SK-MEL-5 (cell line): Measurements from ENCODE around the gene DOP1B. TPM values are rescaled to one million over a fixed set of nuclear protein-coding genes. Genes with fewer than 3 reads are reported as not detected.

ENCODE experiments used
- DNase-seq: peaks from one replicate; pipeline ENCODE4 v3.0.0-alpha.2; 2016; ENCODE audit warnings: low read depth, low spot score
- in situ Hi-C: cut with HindIII; loops from 2 replicates; pipeline ENCODE4 v1.10.0; 2016; ENCODE audit warnings: low sequenced_read_pairs, high pct_unique_total_duplicates, low pct_unique_long_range_greater_than_20kb
- total RNA-seq: library from RNA; depleted of rRNA; stranded (reverse); fragments of >200 nt; shearing (Covaris generic); gene quantifications from 2 replicates; pipeline ENCODE4 v1.2.3, GENCODE V29; 2014

Gene DOP1B
- total RNA-seq, 1 experiment from 2014 or later, result 3.7 TPM

GRCh38 chr21:36165356-36165755 is 8.7 kb downstream of the DOP1B start:
- in situ Hi-C loops, result no loop called here
- no peak for DNase-seq

GRCh38 chr21:36166705-36167104 is 10.1 kb downstream of the DOP1B start:
- in situ Hi-C loops, result no loop called here
- no peak for DNase-seq

- in situ Hi-C loops, result no loop called here
- no peak for DNase-seq
These were observed 10.9 kb downstream of the DOP1B start for GRCh38 chr21:36167541-36167940.

GRCh38 chr21:36169470-36170128 is 13.0 kb downstream of the DOP1B start:
- no peak for DNase-seq
- in situ Hi-C loops, result no loop called here

- in situ Hi-C loops, result no loop called here
- DNase-seq, result no peak
These were observed 14.2 kb downstream of the DOP1B start for GRCh38 chr21:36170823-36171222.

GRCh38 chr21:36171336-36171735 is 14.7 kb downstream of the DOP1B start:
- no peak for DNase-seq
- in situ Hi-C loops, result no loop called here

- in situ Hi-C loops, result no loop called here
- no peak for DNase-seq
These were observed 15.2 kb downstream of the DOP1B start for GRCh38 chr21:36171741-36172331.

- in situ Hi-C loops, result no loop called here
- DNase-seq, result no peak
These were observed 18.2 kb downstream of the DOP1B start for GRCh38 chr21:36174780-36175179.

GRCh38 chr21:36175771-36176565 is 19.3 kb downstream of the DOP1B start:
- in situ Hi-C loops, result no loop called here

GRCh38 chr21:36178349-36178748 is 21.7 kb downstream of the DOP1B start:
- DNase-seq, result no peak
- in situ Hi-C loops, result no loop called here

More at GRCh38 chr21:36175771-36176565, 19.3 kb downstream of the DOP1B start:
- no peak for DNase-seq

GRCh38 chr21:36179145-36179544 is 22.5 kb downstream of the DOP1B start:
- in situ Hi-C loops, result no loop called here
- no peak for DNase-seq

GRCh38 chr21:36180963-36181362 is 24.3 kb downstream of the DOP1B start:
- in situ Hi-C loops, result no loop called here
- DNase-seq, result no peak

- in situ Hi-C loops, result no loop called here
- no peak for DNase-seq
These were observed 26.6 kb downstream of the DOP1B start for GRCh38 chr21:36183144-36183795.

- in situ Hi-C loops, result no loop called here
- DNase-seq, result no peak
These were observed 27.9 kb downstream of the DOP1B start for GRCh38 chr21:36184545-36184944.

- no peak for DNase-seq
- in situ Hi-C loops, result no loop called here
These were observed 28.9 kb downstream of the DOP1B start for GRCh38 chr21:36185523-36185922.

GRCh38 chr21:36186081-36186480 is 29.5 kb downstream of the DOP1B start:
- DNase-seq, result no peak

GRCh38 chr21:36186506-36187399 is 30.1 kb downstream of the DOP1B start:
- in situ Hi-C loops, result no loop called here

More at GRCh38 chr21:36186081-36186480, 29.5 kb downstream of the DOP1B start:
- in situ Hi-C loops, result no loop called here

More at GRCh38 chr21:36186506-36187399, 30.1 kb downstream of the DOP1B start:
- DNase-seq, result no peak
